SK-N-SH treated with all-trans-retinoic acid at 6 μM for 48 hours (cell line): ENCODE data around the gene RIN3.

ENCODE experiments used
- ATAC-seq: fragments of 200-7000 bp; cut with Tn5 transposase; 3 replicates; pipeline ENCODE4 v1.9.1; 2020; ENCODE audit warnings: mild to moderate bottlenecking, moderate library complexity
- ARNTL ChIP-seq: fragments of 450-650 bp; formaldehyde crosslinking; IDR thresholded peaks from 2 replicates; pipeline ENCODE4 v1.5.0; 2020; ENCODE audit warnings: low read depth, mild to moderate bottlenecking, moderate library complexity, borderline replicate concordance
- BACH2 ChIP-seq: fragments of 250-450 bp; sonication (Bioruptor Pico); IDR thresholded peaks from 2 replicates; pipeline ENCODE4 v1.9.0; 2021; ENCODE audit warnings: mild to moderate bottlenecking, borderline replicate concordance
- CREB5 ChIP-seq: fragments of 250-450 bp; sonication (Bioruptor Pico); IDR thresholded peaks from 2 replicates; pipeline ENCODE4 v1.5.1; 2020; ENCODE audit warnings: low read depth, mild to moderate bottlenecking, moderate library complexity
- CSRNP3 ChIP-seq: fragments of 250-450 bp; sonication (Bioruptor Pico); IDR thresholded peaks from 2 replicates; pipeline ENCODE4 v1.5.1; 2021; ENCODE audit warnings: mild to moderate bottlenecking, moderate library complexity
- ESRRG ChIP-seq: fragments of 250-450 bp; sonication (Bioruptor Pico); IDR thresholded peaks from 2 replicates; pipeline ENCODE4 v1.6.1; 2021; ENCODE audit warnings: mild to moderate bottlenecking
- GLIS3 ChIP-seq: fragments of 250-450 bp; sonication (Bioruptor Pico); IDR thresholded peaks from 2 replicates; pipeline ENCODE4 v1.5.0; 2020; ENCODE audit warnings: mild to moderate bottlenecking, moderate library complexity
- ISL1 ChIP-seq: fragments of 250-450 bp; sonication (Bioruptor Pico); IDR thresholded peaks from 2 replicates; pipeline ENCODE4 v2.1.2; 2022; ENCODE audit warnings: mild to moderate bottlenecking, moderate library complexity
- OSR1 ChIP-seq: fragments of 250-450 bp; sonication (Bioruptor Pico); IDR thresholded peaks from 2 replicates; pipeline ENCODE4 v1.8.0; 2022; ENCODE audit warnings: moderate library complexity, mild to moderate bottlenecking, inconsistent platforms
- PATZ1 ChIP-seq: fragments of 250-450 bp; sonication (Bioruptor Pico); IDR thresholded peaks from 2 replicates; pipeline ENCODE4 v1.8.0; 2020; ENCODE audit warnings: mild to moderate bottlenecking, moderate library complexity, borderline replicate concordance
- POU6F1 ChIP-seq: fragments of 250-450 bp; sonication (Bioruptor Pico); IDR thresholded peaks from 2 replicates; pipeline ENCODE4 v1.8.0; 2021; ENCODE audit warnings: low read depth, mild to moderate bottlenecking, moderate library complexity, borderline replicate concordance
- PPARA ChIP-seq: fragments of 250-450 bp; sonication (Bioruptor Pico); IDR thresholded peaks from 2 replicates; pipeline ENCODE4 v1.5.0; 2020; ENCODE audit warnings: mild to moderate bottlenecking, borderline replicate concordance
- RARB ChIP-seq: fragments of 250-450 bp; sonication (Bioruptor Pico); IDR thresholded peaks from 2 replicates; pipeline ENCODE4 v1.8.0; 2021; ENCODE audit warnings: mild to moderate bottlenecking, moderate library complexity
- SNAI2 ChIP-seq: fragments of 250-450 bp; sonication (Bioruptor Pico); IDR thresholded peaks from 2 replicates; pipeline ENCODE4 v1.5.0; 2020; ENCODE audit warnings: mild to moderate bottlenecking, moderate library complexity
- TCF4 ChIP-seq: fragments of 250-450 bp; sonication (Bioruptor Pico); IDR thresholded peaks from 2 replicates; pipeline ENCODE4 v1.8.0; 2021; ENCODE audit warnings: mild to moderate bottlenecking, moderate library complexity, borderline replicate concordance
- TOX ChIP-seq: fragments of 250-450 bp; sonication (Bioruptor Pico); IDR thresholded peaks from 2 replicates; pipeline ENCODE4 v1.8.0; 2021; ENCODE audit warnings: mild to moderate bottlenecking, moderate library complexity, borderline replicate concordance
- ZC3H10 ChIP-seq: fragments of 250-450 bp; sonication (Bioruptor Pico); IDR thresholded peaks from 2 replicates; pipeline ENCODE4 v1.5.1; 2021; ENCODE audit warnings: mild to moderate bottlenecking, moderate library complexity
- ZFP3 ChIP-seq: fragments of 250-450 bp; sonication (Bioruptor Pico); IDR thresholded peaks from 2 replicates; pipeline ENCODE4 v1.5.0; 2020; ENCODE audit warnings: mild to moderate bottlenecking, moderate library complexity
- ZFP30 ChIP-seq: fragments of 450-650 bp; formaldehyde crosslinking; IDR thresholded peaks from 2 replicates; pipeline ENCODE4 v1.5.0; 2022; ENCODE audit warnings: mild to moderate bottlenecking, moderate library complexity
- ZNF565 ChIP-seq: fragments of 450-650 bp; formaldehyde crosslinking; conservative IDR thresholded peaks from 2 replicates; pipeline ENCODE4 v1.5.0; 2020; ENCODE audit warnings: low read depth, mild to moderate bottlenecking, moderate library complexity
- ZNF70 ChIP-seq: fragments of 450-650 bp; formaldehyde crosslinking; IDR thresholded peaks from 2 replicates; pipeline ENCODE4 v1.5.0; 2020; ENCODE audit warnings: mild to moderate bottlenecking, moderate library complexity
- ZNF8 ChIP-seq: fragments of 450-650 bp; formaldehyde crosslinking; IDR thresholded peaks from 2 replicates; pipeline ENCODE4 v1.5.0; 2020; ENCODE audit warnings: mild to moderate bottlenecking, moderate library complexity

The RIN3 gene

GRCh38 chr14:92655419-92656201 is 142.0 kb downstream of the RIN3 start:
- ATAC-seq, result peak; percentile 42

GRCh38 chr14:92656306-92657081 is 142.9 kb downstream of the RIN3 start:
- ATAC-seq, result peak; percentile 53
- TF ChIP-seq POU6F1 (CRISPR knock-in tag) (no peak), RARB (CRISPR knock-in tag) (no peak), CSRNP3 (CRISPR knock-in tag) (no peak), ZC3H10 (no peak), CREB5 (CRISPR knock-in tag) (no peak), ARNTL (CRISPR knock-in tag) (no peak), BACH2 (CRISPR knock-in tag) (no peak), OSR1 (CRISPR knock-in tag) (no peak)

More at GRCh38 chr14:92655419-92656201, 142.0 kb downstream of the RIN3 start:
- TF ChIP-seq PATZ1 (CRISPR knock-in tag), result no peak
- TF ChIP-seq ZFP30, result no peak
- TF ChIP-seq BACH2 (CRISPR knock-in tag), result no peak
- no peak for TF ChIP-seq ISL1 (CRISPR knock-in tag)
- no peak for TF ChIP-seq CREB5 (CRISPR knock-in tag)
- no peak for TF ChIP-seq ZNF565
- no peak for TF ChIP-seq OSR1 (CRISPR knock-in tag)
- TF ChIP-seq SNAI2 (CRISPR knock-in tag), result no peak
- TF ChIP-seq TCF4, result no peak
- TF ChIP-seq RARB (CRISPR knock-in tag), result no peak
- TF ChIP-seq TOX (CRISPR knock-in tag), result no peak
- TF ChIP-seq ZNF70, result no peak
- no peak for TF ChIP-seq ZFP3 (CRISPR knock-in tag)
- no peak for TF ChIP-seq PPARA (CRISPR knock-in tag)
- TF ChIP-seq ZC3H10, result no peak
- TF ChIP-seq GLIS3, result no peak

GRCh38 chr14:92657457-92658142 is 144.0 kb downstream of the RIN3 start:
- ATAC-seq, result no peak
- TF ChIP-seq ZFP3 (CRISPR knock-in tag) (no peak), RARB (CRISPR knock-in tag) (no peak), ZNF8 (CRISPR knock-in tag) (no peak), GLIS3 (no peak), POU6F1 (CRISPR knock-in tag) (no peak), TOX (CRISPR knock-in tag) (no peak), PATZ1 (CRISPR knock-in tag) (no peak), ZNF565 (no peak), ESRRG (no peak), SNAI2 (CRISPR knock-in tag) (no peak), ZFP30 (no peak), PPARA (CRISPR knock-in tag) (no peak), CSRNP3 (CRISPR knock-in tag) (no peak), TCF4 (no peak)
